Activated T-cell treated with anti-CD3 and anti-CD28 coated beads, Interleukin-2, amount 50 U/mL, for 1 hour (primary cell): ENCODE results near the gene RUVBL2.

Experiments used
- DNase-seq: peaks from one replicate; pipeline ENCODE4 v3.0.0-alpha.2; 2020

The RUVBL2 gene

GRCh38 chr19:48964205-48965039, 29.3 kb upstream of the RUVBL2 start:
- DNase-seq: no peak

- peak; percentile 82 for DNase-seq
Observed at GRCh38 chr19:48965040-48965805, 28.5 kb upstream of the RUVBL2 start, which contains the start of gene FTL. FTL (plus strand) TSS chr19:48965309; CDS start chr19:48965508, 199 bp downstream.

- peak; percentile 90 for DNase-seq
Observed at GRCh38 chr19:48965806-48966540, 27.7 kb upstream of the RUVBL2 start.

GRCh38 chr19:48966541-48967345, 26.9 kb upstream of the RUVBL2 start:
- DNase-seq: no peak

- no peak for DNase-seq
Observed at GRCh38 chr19:48967346-48968178, 26.1 kb upstream of the RUVBL2 start.

GRCh38 chr19:48968179-48968661, 25.5 kb upstream of the RUVBL2 start:
- no peak for DNase-seq

- no peak for DNase-seq
Observed at GRCh38 chr19:48968813-48969218, 24.9 kb upstream of the RUVBL2 start.

- no peak for DNase-seq
Observed at GRCh38 chr19:48969276-48970138, 24.2 kb upstream of the RUVBL2 start.

GRCh38 chr19:48970139-48970766, 23.4 kb upstream of the RUVBL2 start:
- DNase-seq: no peak

GRCh38 chr19:48970923-48971395, 22.7 kb upstream of the RUVBL2 start:
- DNase-seq: peak; percentile 83

- DNase-seq: no peak
Observed at GRCh38 chr19:48975947-48976847, 17.5 kb upstream of the RUVBL2 start.

GRCh38 chr19:48977061-48977460, 16.6 kb upstream of the RUVBL2 start:
- DNase-seq: no peak

GRCh38 chr19:48982280-48982679, 11.4 kb upstream of the RUVBL2 start:
- no peak for DNase-seq

- no peak for DNase-seq
Observed at GRCh38 chr19:48985711-48986110, 8.0 kb upstream of the RUVBL2 start.

- no peak for DNase-seq
Observed at GRCh38 chr19:48986211-48986610, 7.5 kb upstream of the RUVBL2 start.

- DNase-seq: no peak
Observed at GRCh38 chr19:48987323-48987722, 6.4 kb upstream of the RUVBL2 start.

- DNase-seq: no peak
Observed at GRCh38 chr19:48988286-48988685, 5.4 kb upstream of the RUVBL2 start.

- DNase-seq: no peak
Observed at GRCh38 chr19:48988860-48989259, 4.8 kb upstream of the RUVBL2 start.
